Activated CD4-positive, alpha-beta memory T cell treated with anti-CD3 and anti-CD28 coated beads, Interleukin-2, amount 10 ng/mL, durations not matched to agents 7 days and 5 days (primary cell): ENCODE results near the gene AMT. TPM values are rescaled to one million over a fixed set of nuclear protein-coding genes. Genes with fewer than 3 reads are reported as not detected.

Experiments
- CTCF ChIA-PET: fragments of 350-600 bp; sonication (Branson Sonifier 250); formaldehyde crosslinking; loops from one replicate; lab custom pipeline; 2021; ENCODE audit warnings: antibody characterized with exemption, inconsistent platforms; lab: Charles Lee
- POLR2A ChIA-PET: fragments of 350-600 bp; sonication (Branson Sonifier 250); formaldehyde crosslinking; loops from one replicate; lab custom pipeline; 2021; ENCODE audit warnings: antibody characterized with exemption; lab: Charles Lee
- DNase-seq: peaks from one replicate; pipeline ENCODE4 v3.0.0-alpha.2; 2020
- H3K27ac Mint-ChIP-seq: one replicate; pipeline ENCODE4 v1.8.0; 2021; ENCODE audit warnings: mild to moderate bottlenecking, mixed read lengths
- H3K27me3 Mint-ChIP-seq: one replicate; pipeline ENCODE4 v1.8.0; 2021; ENCODE audit warnings: mixed read lengths
- H3K36me3 Mint-ChIP-seq: one replicate; pipeline ENCODE4 v1.8.0; 2021; ENCODE audit warnings: low read depth, mixed read lengths
- H3K4me1 Mint-ChIP-seq: one replicate; pipeline ENCODE4 v1.8.0; 2021; ENCODE audit warnings: mixed read lengths
- H3K4me3 Mint-ChIP-seq: one replicate; pipeline ENCODE4 v1.8.0; 2021; ENCODE audit warnings: mild to moderate bottlenecking, mixed read lengths
- H3K9me3 Mint-ChIP-seq: one replicate; pipeline ENCODE4 v1.8.0; 2021; ENCODE audit warnings: mixed read lengths
- total RNA-seq, 2 experiments: library from RNA; stranded (reverse); gene quantifications; one replicate each; pipeline ENCODE4 v1.2.3, GENCODE V29; 2021

AMT gene, protein sequence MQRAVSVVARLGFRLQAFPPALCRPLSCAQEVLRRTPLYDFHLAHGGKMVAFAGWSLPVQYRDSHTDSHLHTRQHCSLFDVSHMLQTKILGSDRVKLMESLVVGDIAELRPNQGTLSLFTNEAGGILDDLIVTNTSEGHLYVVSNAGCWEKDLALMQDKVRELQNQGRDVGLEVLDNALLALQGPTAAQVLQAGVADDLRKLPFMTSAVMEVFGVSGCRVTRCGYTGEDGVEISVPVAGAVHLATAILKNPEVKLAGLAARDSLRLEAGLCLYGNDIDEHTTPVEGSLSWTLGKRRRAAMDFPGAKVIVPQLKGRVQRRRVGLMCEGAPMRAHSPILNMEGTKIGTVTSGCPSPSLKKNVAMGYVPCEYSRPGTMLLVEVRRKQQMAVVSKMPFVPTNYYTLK
- 1 to 10 TPM; 3.5 to 5.2 TPM for total RNA-seq

GRCh38 chr3:49422379-49423248, at the start of gene AMT:
Gene AMT (minus strand): TSS chr3:49422473. CDS start chr3:49422450, 23 bp downstream.
- peaks cover 44% of the 10 kb centered on the region for H3K4me1 Mint-ChIP-seq
- ChIA-PET CTCF (no interaction called here), POLR2A (interaction anchor here (1.7 to 3.9 kb wide), 2 partner anchors 11 to 83 kb away, joined by 5 to 32 read pairs; partner anchors contain the start of genes RHOA, TCTA and USP4)
- H3K4me3 Mint-ChIP-seq, result no peak within 1 kb of the TSS
- peaks cover 48% of the 10 kb centered on the region for H3K36me3 Mint-ChIP-seq
- no peak for DNase-seq
- H3K27ac Mint-ChIP-seq, result no peak within 1 kb of the TSS
- no peaks in the 10 kb centered on the region for H3K9me3 Mint-ChIP-seq
- no peaks in the 10 kb centered on the region for H3K27me3 Mint-ChIP-seq

DNA sequence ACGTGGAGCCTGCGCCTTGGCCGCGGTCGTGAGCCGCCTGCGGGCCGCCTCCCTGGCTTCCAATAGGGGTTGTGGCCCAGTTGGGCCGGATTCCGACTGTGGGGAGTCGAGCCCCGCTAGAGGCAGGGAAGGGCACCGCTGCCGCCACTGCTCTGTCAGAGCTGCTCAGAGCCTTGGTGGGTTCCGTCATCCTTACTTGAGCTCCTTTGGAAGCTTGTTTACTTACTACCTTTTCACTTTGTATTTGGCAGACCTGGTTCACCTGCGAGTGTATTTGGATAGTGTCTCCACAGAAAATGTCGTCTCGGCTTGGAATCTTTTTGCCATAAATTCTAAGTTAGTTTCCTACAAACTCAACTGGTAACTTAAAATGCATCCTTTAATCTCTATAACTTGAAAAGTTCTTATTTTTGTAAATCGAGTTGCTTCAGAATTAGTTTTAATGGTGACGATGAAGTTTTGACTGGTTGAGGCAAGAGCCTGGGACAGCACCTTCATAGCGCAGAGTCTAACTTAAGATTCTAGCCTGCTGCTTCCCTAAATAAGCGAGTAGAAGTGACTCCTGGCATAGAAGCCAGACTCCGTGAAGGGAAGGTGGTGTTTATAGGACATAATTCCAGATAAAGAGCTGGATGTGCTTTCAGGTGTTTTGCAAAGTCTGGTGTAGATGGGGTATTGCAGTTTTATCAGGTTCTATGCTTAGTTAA, 48.6 kb upstream of the AMT start:
- no peak for DNase-seq
- Mint-ChIP-seq H3K4me3 (peak overlapping the region; percentile 89), H3K4me1 (peaks cover 28% of the 10 kb centered on the region), H3K9me3 (peaks cover 1% of the 10 kb centered on the region), H3K36me3 (peaks cover 25% of the 10 kb centered on the region), H3K27ac (peak overlapping the region; percentile 94), H3K27me3 (no peaks in the 10 kb centered on the region)
- ChIA-PET POLR2A (interaction anchor here (0.8 to 3.9 kb wide), 24 partner anchors 9 to 623 kb away, joined by 3 to 23 read pairs (median 4); partner anchors contain the start of genes GMPPB, NDUFAF3, NICN1 and PRKAR2A), CTCF (interaction anchor here (0.6 to 2.5 kb wide), 8 partner anchors 10 to 449 kb away, joined by 3 to 12 read pairs (median 6); partner anchors contain the start of genes NDUFAF3 and USP4)

GRCh38 chr3:49469936-49470713, 47.9 kb upstream of the AMT start, which contains the start of gene DAG1:
Gene DAG1 (plus strand): TSS chr3:49470267. CDS start chr3:49510535, 40,268 bp downstream.
- Mint-ChIP-seq H3K27ac (peak within 1 kb of the TSS; percentile 94), H3K4me3 (peak within 1 kb of the TSS; percentile 89), H3K4me1 (peaks cover 22% of the 10 kb centered on the region), H3K9me3 (no peaks in the 10 kb centered on the region), H3K36me3 (peaks cover 20% of the 10 kb centered on the region), H3K27me3 (no peaks in the 10 kb centered on the region)
- ChIA-PET POLR2A (interaction anchor here (0.6 to 3.9 kb wide), 26 partner anchors 9 to 622 kb away, joined by 3 to 23 read pairs (median 4); partner anchors contain the start of genes NDUFAF3, NICN1, PRKAR2A and QRICH1), CTCF (interaction anchor here (0.6 to 2.5 kb wide), 9 partner anchors 10 to 448 kb away, joined by 3 to 12 read pairs (median 5); partner anchors contain the start of genes KLHDC8B, NDUFAF3 and USP4)
- DNase-seq, result peak; percentile 97

DNA sequence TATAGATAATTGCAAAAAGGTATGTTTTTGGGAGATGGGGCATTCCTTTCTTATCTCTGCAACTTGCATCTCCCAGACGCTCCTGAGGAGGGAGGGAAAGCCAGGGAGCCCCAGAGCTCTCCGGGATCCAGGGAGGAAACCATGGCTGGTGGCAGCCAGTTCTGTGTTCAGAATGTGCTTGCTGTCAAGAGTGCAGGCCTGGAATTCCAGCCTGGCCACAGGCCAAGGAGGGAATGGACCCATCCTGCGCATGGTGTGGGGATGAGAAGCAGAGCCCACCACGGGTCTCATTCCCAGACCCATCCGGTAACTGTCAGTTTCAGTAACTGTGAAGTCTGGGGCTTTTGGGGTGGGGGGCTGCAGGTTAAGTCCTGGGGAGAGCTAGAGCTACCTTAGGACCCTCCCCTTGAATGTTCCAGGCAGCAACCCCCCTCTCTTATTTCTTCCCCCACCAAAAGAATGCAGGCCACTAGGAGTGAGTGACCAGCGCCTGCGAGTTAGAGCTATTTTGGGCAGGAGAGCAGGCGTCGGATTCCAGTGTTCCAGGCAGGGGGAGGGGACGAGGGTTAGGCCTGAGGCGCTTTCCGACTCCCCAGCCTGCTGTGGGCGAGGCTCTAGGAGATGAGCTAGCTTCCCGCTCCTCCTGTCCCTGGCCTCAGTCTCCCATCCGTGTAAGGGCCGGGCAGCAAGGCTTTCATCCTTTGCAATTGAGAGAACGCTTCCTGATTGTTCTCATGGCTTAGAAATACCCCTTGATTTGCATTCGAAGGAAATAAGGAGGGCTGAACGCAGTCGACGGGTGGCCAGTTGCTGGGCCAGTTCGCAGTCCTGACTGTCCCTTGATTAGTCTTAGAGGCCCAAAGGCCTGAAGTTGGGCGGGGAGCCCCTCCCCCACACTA, 47.0 kb upstream of the AMT start:
- Mint-ChIP-seq H3K9me3 (no peaks in the 10 kb centered on the region), H3K27ac (peak overlapping the region; percentile 81), H3K36me3 (peaks cover 17% of the 10 kb centered on the region), H3K27me3 (no peaks in the 10 kb centered on the region), H3K4me3 (peak overlapping the region; percentile 89), H3K4me1 (peaks cover 22% of the 10 kb centered on the region)
- ChIA-PET POLR2A (interaction anchor here (0.6 to 3.9 kb wide), 18 partner anchors 9 to 447 kb away, joined by 3 to 23 read pairs (median 6); partner anchors contain the start of genes NDUFAF3, QRICH1, RHOA and TCTA), CTCF (interaction anchor here (0.8 to 2.5 kb wide), 6 partner anchors 9 to 298 kb away, joined by 4 to 12 read pairs (median 6); partner anchors contain the start of genes KLHDC8B and USP4)
- DNase-seq, result no peak

DNA sequence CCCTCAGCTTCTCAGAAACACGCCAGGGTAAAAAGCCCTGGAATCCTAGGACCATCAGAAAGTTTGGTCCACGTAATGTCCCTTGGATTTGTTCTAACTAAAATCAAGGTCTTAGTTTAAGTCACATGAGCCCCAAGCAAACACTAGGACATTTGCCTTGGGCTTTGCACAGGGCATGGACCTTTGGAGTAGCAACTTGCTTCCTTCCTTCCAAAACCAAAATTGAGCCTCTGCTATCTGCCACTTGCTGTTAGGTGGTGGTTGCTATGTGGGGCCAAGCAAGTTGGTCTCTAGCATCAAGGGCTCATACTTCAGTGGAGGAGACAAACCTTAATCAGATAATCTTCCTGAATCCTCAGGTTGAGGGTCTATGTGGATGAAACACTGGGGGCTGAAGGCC, 43.8 kb upstream of the AMT start:
- Mint-ChIP-seq H3K4me3 (no peak overlapping the region), H3K27ac (no peak overlapping the region), H3K27me3 (no peaks in the 10 kb centered on the region), H3K36me3 (no peaks in the 10 kb centered on the region), H3K9me3 (no peaks in the 10 kb centered on the region), H3K4me1 (peaks cover 8% of the 10 kb centered on the region)
- CTCF ChIA-PET, result interaction anchor here (1.8 kb wide), 1 partner anchor 17 kb away, joined by 4 read pairs; no protein-coding TSS in a partner anchor
- no peak for DNase-seq
- POLR2A ChIA-PET, result interaction anchor here (0.9 kb wide), 1 partner anchor 126 kb away, joined by 3 read pairs; the partner anchor contains the start of gene USP4

DNA sequence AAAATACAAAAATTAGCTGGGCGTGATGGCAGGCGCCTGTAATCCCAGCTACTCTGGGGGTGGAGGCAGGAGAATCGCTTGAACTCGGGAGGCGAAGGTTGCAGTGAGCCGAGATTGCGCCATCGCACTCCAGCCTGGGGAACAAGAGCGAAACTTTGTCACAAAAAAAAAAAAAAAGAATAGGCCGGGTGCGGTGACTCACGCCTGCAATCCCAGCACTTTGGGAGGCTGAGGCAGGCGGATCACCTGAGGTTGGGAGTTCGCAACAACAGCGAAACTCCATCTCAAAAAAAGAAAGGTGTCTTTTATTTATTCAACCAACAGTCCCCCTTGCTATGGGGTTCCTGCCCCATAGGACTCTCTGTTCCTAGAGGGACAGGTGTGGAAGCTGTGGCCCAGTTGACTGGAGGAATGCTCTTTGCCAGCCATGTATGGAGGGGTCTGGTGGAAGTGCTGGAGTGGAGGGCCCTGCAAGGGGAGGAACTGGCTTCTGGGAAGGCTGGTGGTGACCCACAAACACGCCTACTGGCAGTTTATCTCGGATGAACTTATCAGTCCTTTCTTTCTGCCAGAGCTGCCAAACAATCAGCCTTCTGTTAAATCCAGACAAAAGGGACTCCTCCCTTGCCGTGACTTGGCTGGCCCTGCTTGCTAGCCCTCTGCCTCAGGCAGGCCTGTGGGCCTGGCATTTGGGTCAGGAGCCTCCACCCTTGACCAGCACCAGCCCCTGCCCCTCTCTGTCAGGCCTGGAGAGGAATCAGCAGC, 43.2 kb upstream of the AMT start:
- no peak overlapping the region for H3K27ac Mint-ChIP-seq
- ChIA-PET POLR2A (interaction anchor here (0.7 to 0.9 kb wide), 2 partner anchors 126 to 220 kb away, joined by 3 read pairs; partner anchors contain the start of gene USP4), CTCF (interaction anchor here (1.8 kb wide), 1 partner anchor 16 kb away, joined by 4 read pairs; no protein-coding TSS in a partner anchor)
- no peaks in the 10 kb centered on the region for H3K9me3 Mint-ChIP-seq
- no peak overlapping the region for H3K4me3 Mint-ChIP-seq
- H3K36me3 Mint-ChIP-seq, result no peaks in the 10 kb centered on the region
- H3K27me3 Mint-ChIP-seq, result no peaks in the 10 kb centered on the region
- H3K4me1 Mint-ChIP-seq, result peaks cover 7% of the 10 kb centered on the region
- no peak for DNase-seq

- CTCF ChIA-PET, result interaction anchor here (2.3 kb wide), 1 partner anchor 13 kb away, joined by 8 read pairs; no protein-coding TSS in a partner anchor
Measured at GRCh38 chr3:49462222-49462621, 39.9 kb upstream of the AMT start.

GRCh38 chr3:49461443-49462171, 39.3 kb upstream of the AMT start:
- DNase-seq, result no peak
- Mint-ChIP-seq H3K27ac (no peak overlapping the region), H3K9me3 (no peaks in the 10 kb centered on the region), H3K4me1 (no peaks in the 10 kb centered on the region), H3K4me3 (no peak overlapping the region), H3K27me3 (no peaks in the 10 kb centered on the region), H3K36me3 (no peaks in the 10 kb centered on the region)
- ChIA-PET POLR2A (interaction anchor here (2.1 kb wide), 1 partner anchor 8 kb away, joined by 7 read pairs; the partner anchor contains the start of gene DAG1), CTCF (no interaction called here)

More at GRCh38 chr3:49462222-49462621, 39.9 kb upstream of the AMT start:
- no peaks in the 10 kb centered on the region for H3K4me1 Mint-ChIP-seq
- H3K27ac Mint-ChIP-seq, result no peak overlapping the region
- DNase-seq, result no peak
- no peak overlapping the region for H3K4me3 Mint-ChIP-seq
- H3K36me3 Mint-ChIP-seq, result no peaks in the 10 kb centered on the region
- POLR2A ChIA-PET, result no interaction called here
- no peaks in the 10 kb centered on the region for H3K9me3 Mint-ChIP-seq
- no peaks in the 10 kb centered on the region for H3K27me3 Mint-ChIP-seq

DNA sequence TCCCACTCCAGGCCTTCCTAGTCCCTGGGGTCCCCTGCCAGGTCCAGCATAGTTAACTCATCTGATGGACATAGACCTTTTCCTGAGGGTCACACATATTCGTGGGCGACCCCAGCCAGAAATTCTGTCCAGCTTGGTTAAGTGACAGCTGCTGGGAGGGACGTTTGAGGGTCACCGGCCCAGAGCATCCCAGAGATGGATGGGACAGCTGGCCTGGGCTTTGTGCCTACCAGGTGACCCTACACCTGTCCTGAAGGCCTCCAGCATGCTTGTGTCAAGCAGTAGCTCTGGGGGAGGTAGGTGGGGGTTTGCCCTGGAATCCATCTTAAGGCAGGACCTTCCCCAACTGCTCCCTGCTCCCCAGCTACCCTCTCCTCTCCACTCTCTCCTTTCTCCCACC, 38.7 kb upstream of the AMT start:
- DNase-seq, result no peak
- H3K4me1 Mint-ChIP-seq, result no peaks in the 10 kb centered on the region
- H3K4me3 Mint-ChIP-seq, result no peak overlapping the region
- ChIA-PET POLR2A (interaction anchor here (2.1 kb wide), 1 partner anchor 9 kb away, joined by 7 read pairs; the partner anchor contains the start of gene DAG1), CTCF (interaction anchor here (1.5 kb wide), 1 partner anchor 9 kb away, joined by 6 read pairs; the partner anchor contains the start of gene DAG1)
- H3K27me3 Mint-ChIP-seq, result no peaks in the 10 kb centered on the region
- H3K9me3 Mint-ChIP-seq, result no peaks in the 10 kb centered on the region
- H3K36me3 Mint-ChIP-seq, result no peaks in the 10 kb centered on the region
- no peak overlapping the region for H3K27ac Mint-ChIP-seq
